ENCODE results near the gene SMLR1.
A peak's percentile ranks its signal among the peaks of the same experiment; 100 is the strongest.

Gene SMLR1

GRCh38 chr6:130827247-130828149, at the start of gene SMLR1:
SMLR1 (plus strand) TSS chr6:130827406; CDS start chr6:130827414, 8 bp downstream.
- Histone ChIP-seq H3K4me3 (no peak within 1 kb of the TSS), H3K9ac (ENCODE audit: insufficient read length) (no peak within 1 kb of the TSS), H3K27ac (no peak within 1 kb of the TSS), H3K9me3 (ENCODE audit: low read depth, low read length) (no peaks in the 10 kb centered on the region), H3K36me3 (ENCODE audit: insufficient read depth, low read length) (no peaks in the 10 kb centered on the region)
- no peak for DNase-seq (ENCODE audit: low read depth, low spot score)
- TF ChIP-seq POLR2AphosphoS5 (IDR thresholded peaks at IDR 0.05; ENCODE audit: borderline replicate concordance, low read depth, low read length): no peak
- no peak for TF ChIP-seq FOXP2 (optimal IDR thresholded peaks at IDR 0.05; ENCODE audit: control extremely low read depth, extremely low read length, insufficient read depth)
- no peak for TF ChIP-seq EZH2 (IDR thresholded peaks at IDR 0.05)

- H3K9ac ChIP-seq (ENCODE audit: insufficient read length): peak overlapping the region; percentile 74
- H3K9me3 ChIP-seq (ENCODE audit: low read depth, low read length): 0 out of 2 replicates have a peak, but pooled peaks cover 8% of the 10 kb centered on the region
- peaks cover 6% of the 10 kb centered on the region; the same call in 1 of the 2 replicates for H3K36me3 ChIP-seq (ENCODE audit: insufficient read depth, low read length)
- H3K4me3 ChIP-seq: peak overlapping the region; percentile 66
- peak overlapping the region; percentile 96 for H3K27ac ChIP-seq
- DNase-seq (ENCODE audit: low read depth, low spot score): peak; percentile 79
- TF ChIP-seq FOXP2 (optimal IDR thresholded peaks at IDR 0.05; ENCODE audit: control extremely low read depth, extremely low read length, insufficient read depth) (no peak), EZH2 (IDR thresholded peaks at IDR 0.05) (no peak), POLR2AphosphoS5 (IDR thresholded peaks at IDR 0.05; ENCODE audit: borderline replicate concordance, low read depth, low read length) (no peak)
Observed at GRCh38 chr6:130778946-130779657, 48.1 kb upstream of the SMLR1 start.

GRCh38 chr6:130779658-130780033, 47.6 kb upstream of the SMLR1 start:
- peak overlapping the region; percentile 66 for H3K4me3 ChIP-seq
- TF ChIP-seq FOXP2 (optimal IDR thresholded peaks at IDR 0.05; ENCODE audit: control extremely low read depth, extremely low read length, insufficient read depth) (no peak), POLR2AphosphoS5 (IDR thresholded peaks at IDR 0.05; ENCODE audit: borderline replicate concordance, low read depth, low read length) (peak; percentile 35; the same call in 1 of the 2 replicates)
- peaks cover 6% of the 10 kb centered on the region; the same call in 1 of the 2 replicates for H3K36me3 ChIP-seq (ENCODE audit: insufficient read depth, low read length)
- peak overlapping the region; percentile 96 for H3K27ac ChIP-seq
- 0 out of 2 replicates have a peak, but pooled peaks cover 8% of the 10 kb centered on the region for H3K9me3 ChIP-seq (ENCODE audit: low read depth, low read length)
- H3K9ac ChIP-seq (ENCODE audit: insufficient read length): peak overlapping the region; percentile 74
- DNase-seq (ENCODE audit: low read depth, low spot score): no peak

- no peak for TF ChIP-seq EZH2 (IDR thresholded peaks at IDR 0.05)
- no peak for TF ChIP-seq POLR2AphosphoS5 (IDR thresholded peaks at IDR 0.05; ENCODE audit: borderline replicate concordance, low read depth, low read length)
- TF ChIP-seq FOXP2 (optimal IDR thresholded peaks at IDR 0.05; ENCODE audit: control extremely low read depth, extremely low read length, insufficient read depth): no peak
- Histone ChIP-seq H3K9me3 (ENCODE audit: low read depth, low read length) (0 out of 2 replicates have a peak, but pooled peaks cover 8% of the 10 kb centered on the region), H3K36me3 (ENCODE audit: insufficient read depth, low read length) (peaks cover 6% of the 10 kb centered on the region; the same call in 1 of the 2 replicates), H3K4me3 (peak overlapping the region; percentile 66; the same call in 1 of the 2 replicates), H3K9ac (ENCODE audit: insufficient read length) (no peak overlapping the region), H3K27ac (peak overlapping the region; percentile 96)
- DNase-seq (ENCODE audit: low read depth, low spot score): no peak
Observed at GRCh38 chr6:130780122-130780521, 47.1 kb upstream of the SMLR1 start.

DNA sequence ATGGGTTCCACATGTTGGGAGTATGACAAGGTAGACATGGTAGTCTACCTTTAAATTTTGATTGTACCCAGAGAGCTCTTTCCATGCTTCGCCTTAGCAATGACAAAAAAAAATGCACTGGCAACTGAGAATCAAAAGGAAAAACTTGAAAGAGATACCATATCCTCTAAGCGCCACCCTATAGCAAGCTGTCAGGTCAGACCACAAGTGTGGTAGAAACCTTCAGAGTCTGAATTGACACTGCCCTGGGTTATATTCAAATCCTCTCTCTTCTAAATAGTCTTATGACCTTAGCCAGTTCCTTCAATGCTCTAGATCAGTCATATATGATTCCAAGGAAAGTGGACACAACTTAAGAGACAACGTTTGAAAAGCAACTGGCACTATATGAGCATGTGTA, 45.6 kb upstream of the SMLR1 start:
- no peak for TF ChIP-seq EZH2 (IDR thresholded peaks at IDR 0.05)
- no peak for TF ChIP-seq FOXP2 (optimal IDR thresholded peaks at IDR 0.05; ENCODE audit: control extremely low read depth, extremely low read length, insufficient read depth)
- no peak for TF ChIP-seq POLR2AphosphoS5 (IDR thresholded peaks at IDR 0.05; ENCODE audit: borderline replicate concordance, low read depth, low read length)
- H3K9ac ChIP-seq (ENCODE audit: insufficient read length): no peak overlapping the region
- 0 out of 2 replicates have a peak, but pooled peaks cover 8% of the 10 kb centered on the region for H3K9me3 ChIP-seq (ENCODE audit: low read depth, low read length)
- no peak overlapping the region for H3K4me3 ChIP-seq
- H3K36me3 ChIP-seq (ENCODE audit: insufficient read depth, low read length): peaks cover 6% of the 10 kb centered on the region; the same call in 1 of the 2 replicates
- no peak for DNase-seq (ENCODE audit: low read depth, low spot score)
- no peak overlapping the region for H3K27ac ChIP-seq

- Histone ChIP-seq H3K27ac (peak overlapping the region; percentile 2), H3K9ac (ENCODE audit: insufficient read length) (no peak overlapping the region), H3K4me3 (no peak overlapping the region), H3K9me3 (ENCODE audit: low read depth, low read length) (0 out of 2 replicates have a peak, but pooled peaks cover 8% of the 10 kb centered on the region), H3K36me3 (ENCODE audit: insufficient read depth, low read length) (peaks cover 6% of the 10 kb centered on the region; the same call in 1 of the 2 replicates)
- DNase-seq (ENCODE audit: low read depth, low spot score): no peak
- TF ChIP-seq EZH2 (IDR thresholded peaks at IDR 0.05) (no peak), FOXP2 (optimal IDR thresholded peaks at IDR 0.05; ENCODE audit: control extremely low read depth, extremely low read length, insufficient read depth) (no peak), POLR2AphosphoS5 (IDR thresholded peaks at IDR 0.05; ENCODE audit: borderline replicate concordance, low read depth, low read length) (no peak)
Observed at GRCh38 chr6:130783416-130784107, 43.6 kb upstream of the SMLR1 start.

- H3K36me3 ChIP-seq (ENCODE audit: insufficient read depth, low read length): no peaks in the 10 kb centered on the region
- DNase-seq (ENCODE audit: low read depth, low spot score): no peak
- no peak overlapping the region for H3K9ac ChIP-seq (ENCODE audit: insufficient read length)
- no peak overlapping the region for H3K27ac ChIP-seq
- no peaks in the 10 kb centered on the region for H3K9me3 ChIP-seq (ENCODE audit: low read depth, low read length)
- H3K4me3 ChIP-seq: no peak overlapping the region
- TF ChIP-seq EZH2 (IDR thresholded peaks at IDR 0.05) (no peak), FOXP2 (optimal IDR thresholded peaks at IDR 0.05; ENCODE audit: control extremely low read depth, extremely low read length, insufficient read depth) (no peak), POLR2AphosphoS5 (IDR thresholded peaks at IDR 0.05; ENCODE audit: borderline replicate concordance, low read depth, low read length) (no peak)
Observed at GRCh38 chr6:130787726-130788500, 39.3 kb upstream of the SMLR1 start.

Measured in SK-N-MC (cell line).